ENCODE results near the gene PCDH7. TPM values are rescaled to one million over a fixed set of nuclear protein-coding genes. Genes with fewer than 3 reads are reported as not detected.

The PCDH7 gene
- total and polyA plus RNA-seq, 2 of the 4 experiments (the other 2 are of a cell fraction): 26.5 to 44.1 TPM

DNA sequence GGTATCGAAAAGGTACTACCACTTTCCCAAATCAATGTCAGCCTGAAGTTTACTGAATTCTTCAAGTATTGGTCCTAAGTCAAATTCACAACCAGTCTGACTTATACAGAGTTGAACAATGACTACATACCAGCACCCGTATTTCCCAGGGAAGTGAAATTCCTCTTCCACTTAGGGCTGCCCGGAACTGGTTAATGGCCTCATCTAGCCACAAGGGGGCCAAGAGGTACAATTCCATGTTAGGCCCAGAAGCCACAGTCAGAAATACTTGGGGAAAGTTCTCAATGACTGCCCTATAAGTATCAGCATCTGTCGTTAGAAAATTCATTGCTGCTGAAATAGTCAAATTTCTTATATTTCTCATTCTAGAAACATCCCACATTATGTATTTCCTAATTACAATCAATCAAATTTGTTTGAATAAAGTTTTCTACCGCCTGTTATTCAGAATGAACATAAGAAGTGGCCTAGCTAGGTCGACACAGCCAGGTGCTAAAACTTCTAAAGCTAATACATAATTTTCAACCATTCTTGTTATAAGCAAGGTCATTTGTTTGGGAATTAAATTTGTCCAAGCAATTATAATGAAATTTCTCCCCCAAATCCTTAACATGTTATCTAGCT is 5.6 kb upstream of the PCDH7 start:
- H3K18ac ChIP-seq (ENCODE audit: low read depth, low read length): no peak overlapping the region
- no peak overlapping the region for H3K27ac ChIP-seq (ENCODE audit: insufficient read depth, low read length)
- H2AK9ac ChIP-seq (replicated peaks; ENCODE audit: low read depth, low read length, poor library complexity): no peak overlapping the region
- no TSS peak for BruUV-seq (replicated peaks)
- no CpG with 5 or more reads among the region's 6 CpGs for WGBS, 2 experiments (ENCODE audit: extremely low coverage in 2 of 2, insufficient read length in 1 of 2)
- H2BK15ac ChIP-seq (ENCODE audit: low read depth, low read length): no peak overlapping the region
- peak; percentile 59 for DNase-seq
- no peaks in the 10 kb centered on the region for H3K9me3 ChIP-seq (ENCODE audit: control insufficient read depth, insufficient read depth, low read length)
- H3K4ac ChIP-seq (ENCODE audit: low read depth, low read length): no peak overlapping the region
- no peaks in the 10 kb centered on the region for H3K27me3 ChIP-seq (ENCODE audit: control insufficient read depth, insufficient read depth, low read length)
- no peak overlapping the region for H2AK5ac ChIP-seq (ENCODE audit: low read depth, low read length)
- intact Hi-C loops (cut with micrococcal nuclease) (loop anchor here (1.0 to 10.0 kb wide), 4 partner anchors 328 to 1220 kb away; no protein-coding TSS in a partner anchor), in situ Hi-C loops (cut with MboI; ENCODE audit: low sequenced_read_pairs) (loop anchor here (5.0 kb wide), 1 partner anchor 958 kb away; no protein-coding TSS in a partner anchor), dilution Hi-C loops (cut with HindIII; ENCODE audit: low sequenced_read_pairs, unreplicated experiment) (no loop called here)
- CTCF ChIA-PET: interaction anchor here (0.6 to 0.8 kb wide), 3 partner anchors 70 to 1401 kb away, joined by 3 to 4 read pairs (median 3); no protein-coding TSS in a partner anchor
- 0 out of 2 replicates have a peak, but pooled peaks have one; percentile 5 for ATAC-seq (ENCODE audit: low read depth)
- H4K8ac ChIP-seq (ENCODE audit: low read depth in 2 of 2, low read length in 2 of 2): no peak overlapping the region
- no peak overlapping the region for H4K91ac ChIP-seq (ENCODE audit: insufficient read depth, low read depth, low read length)
- no peak for TF ChIP-seq MAFK (IDR thresholded peaks at IDR 0.05; ENCODE audit: low read depth, low read length)
- TF ChIP-seq RAD21 (IDR thresholded peaks at IDR 0.05; ENCODE audit: low read length): peak; percentile 73
- no peak for TF ChIP-seq NFE2L2 (IDR thresholded peaks at IDR 0.05; ENCODE audit: low read depth, low read length)
- TF ChIP-seq BHLHE40 (IDR thresholded peaks at IDR 0.05; ENCODE audit: low read depth, low read length): no peak
- TF ChIP-seq CHD1 (IDR thresholded peaks at IDR 0.05; ENCODE audit: low read depth, low read length): no peak
- TF ChIP-seq, protein P1, sequence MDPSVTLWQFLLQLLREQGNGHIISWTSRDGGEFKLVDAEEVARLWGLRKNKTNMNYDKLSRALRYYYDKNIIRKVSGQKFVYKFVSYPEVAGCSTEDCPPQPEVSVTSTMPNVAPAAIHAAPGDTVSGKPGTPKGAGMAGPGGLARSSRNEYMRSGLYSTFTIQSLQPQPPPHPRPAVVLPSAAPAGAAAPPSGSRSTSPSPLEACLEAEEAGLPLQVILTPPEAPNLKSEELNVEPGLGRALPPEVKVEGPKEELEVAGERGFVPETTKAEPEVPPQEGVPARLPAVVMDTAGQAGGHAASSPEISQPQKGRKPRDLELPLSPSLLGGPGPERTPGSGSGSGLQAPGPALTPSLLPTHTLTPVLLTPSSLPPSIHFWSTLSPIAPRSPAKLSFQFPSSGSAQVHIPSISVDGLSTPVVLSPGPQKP (IDR thresholded peaks at IDR 0.05; ENCODE audit: borderline replicate concordance, low read depth, low read length): no peak
- TF ChIP-seq, protein P2, sequence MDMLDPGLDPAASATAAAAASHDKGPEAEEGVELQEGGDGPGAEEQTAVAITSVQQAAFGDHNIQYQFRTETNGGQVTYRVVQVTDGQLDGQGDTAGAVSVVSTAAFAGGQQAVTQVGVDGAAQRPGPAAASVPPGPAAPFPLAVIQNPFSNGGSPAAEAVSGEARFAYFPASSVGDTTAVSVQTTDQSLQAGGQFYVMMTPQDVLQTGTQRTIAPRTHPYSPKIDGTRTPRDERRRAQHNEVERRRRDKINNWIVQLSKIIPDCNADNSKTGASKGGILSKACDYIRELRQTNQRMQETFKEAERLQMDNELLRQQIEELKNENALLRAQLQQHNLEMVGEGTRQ (IDR thresholded peaks at IDR 0.05; ENCODE audit: low read depth, low read length): no peak
- no peak for TF ChIP-seq MAZ (IDR thresholded peaks at IDR 0.05; ENCODE audit: borderline replicate concordance, low read depth, low read length)
- TF ChIP-seq CEBPB (IDR thresholded peaks at IDR 0.05; ENCODE audit: low read depth, low read length): no peak
- no peak for TF ChIP-seq FOS (IDR thresholded peaks at IDR 0.05; ENCODE audit: low read depth, low read length)
- TF ChIP-seq POLR2A (IDR thresholded peaks at IDR 0.05; ENCODE audit: low read depth, low read length): no peak
- TF ChIP-seq RCOR1 (IDR thresholded peaks at IDR 0.05; ENCODE audit: insufficient replicate concordance, low read length): no peak
- no peak for TF ChIP-seq RFX5 (IDR thresholded peaks at IDR 0.05; ENCODE audit: low read depth, low read length)
- TF ChIP-seq, protein P3, sequence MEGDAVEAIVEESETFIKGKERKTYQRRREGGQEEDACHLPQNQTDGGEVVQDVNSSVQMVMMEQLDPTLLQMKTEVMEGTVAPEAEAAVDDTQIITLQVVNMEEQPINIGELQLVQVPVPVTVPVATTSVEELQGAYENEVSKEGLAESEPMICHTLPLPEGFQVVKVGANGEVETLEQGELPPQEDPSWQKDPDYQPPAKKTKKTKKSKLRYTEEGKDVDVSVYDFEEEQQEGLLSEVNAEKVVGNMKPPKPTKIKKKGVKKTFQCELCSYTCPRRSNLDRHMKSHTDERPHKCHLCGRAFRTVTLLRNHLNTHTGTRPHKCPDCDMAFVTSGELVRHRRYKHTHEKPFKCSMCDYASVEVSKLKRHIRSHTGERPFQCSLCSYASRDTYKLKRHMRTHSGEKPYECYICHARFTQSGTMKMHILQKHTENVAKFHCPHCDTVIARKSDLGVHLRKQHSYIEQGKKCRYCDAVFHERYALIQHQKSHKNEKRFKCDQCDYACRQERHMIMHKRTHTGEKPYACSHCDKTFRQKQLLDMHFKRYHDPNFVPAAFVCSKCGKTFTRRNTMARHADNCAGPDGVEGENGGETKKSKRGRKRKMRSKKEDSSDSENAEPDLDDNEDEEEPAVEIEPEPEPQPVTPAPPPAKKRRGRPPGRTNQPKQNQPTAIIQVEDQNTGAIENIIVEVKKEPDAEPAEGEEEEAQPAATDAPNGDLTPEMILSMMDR (conservative IDR thresholded peaks at IDR 0.05; ENCODE audit: low read depth, low read length): peak; percentile 77
- peak; percentile 87 for TF ChIP-seq SMC3 (IDR thresholded peaks at IDR 0.05; ENCODE audit: low read depth, low read length)
- H3K79me1 ChIP-seq (ENCODE audit: low read depth in 1 of 2, low read length in 2 of 2): no peaks in the 10 kb centered on the region
- no peak overlapping the region for H4K5ac ChIP-seq (ENCODE audit: low read depth, low read length)
- H3K4me1 ChIP-seq (ENCODE audit: control insufficient read depth, insufficient read depth, low read length): peaks cover 2% of the 10 kb centered on the region; the same call in 1 of the 2 replicates
- no peak overlapping the region for H2BK20ac ChIP-seq (ENCODE audit: low read depth, low read length)
- no peak overlapping the region for H3K23ac ChIP-seq (ENCODE audit: low read depth, low read length)
- no peak overlapping the region for H3K14ac ChIP-seq (replicated peaks; ENCODE audit: low read depth, low read length)
- POLR2A ChIA-PET (ENCODE audit: unreplicated experiment): no interaction called here
- no peak overlapping the region for H2AFZ ChIP-seq (replicated peaks; ENCODE audit: low read length, poor library complexity)
- no peak overlapping the region for H2BK5ac ChIP-seq (ENCODE audit: low read depth, low read length, poor library complexity, severe bottlenecking)
- H3K9ac ChIP-seq (ENCODE audit: low read depth, low read length): no peak overlapping the region
- H3K4me3 ChIP-seq (ENCODE audit: insufficient read depth, low read depth, low read length): no peak overlapping the region
- H2BK120ac ChIP-seq (ENCODE audit: low read depth, low read length): no peak overlapping the region
- no peak overlapping the region for H3K4me2 ChIP-seq (ENCODE audit: low read depth, low read length)
- H4K20me1 ChIP-seq (ENCODE audit: insufficient read depth, low read length): peaks cover 5% of the 10 kb centered on the region; the same call in 1 of the 2 replicates
- H3K9me1 ChIP-seq (ENCODE audit: insufficient read depth, low read length): no peaks in the 10 kb centered on the region
- H3K56ac ChIP-seq (ENCODE audit: extremely low read depth, insufficient read depth, low read length): no peak overlapping the region
- no peaks in the 10 kb centered on the region for H3K36me3 ChIP-seq (ENCODE audit: control insufficient read depth, insufficient read depth, low read length)

All from IMR-90 (cell line).